Measurements from ENCODE around the gene QRFP.
A peak's percentile ranks its signal among the peaks of the same experiment; 100 is the strongest.

The QRFP gene

DNA sequence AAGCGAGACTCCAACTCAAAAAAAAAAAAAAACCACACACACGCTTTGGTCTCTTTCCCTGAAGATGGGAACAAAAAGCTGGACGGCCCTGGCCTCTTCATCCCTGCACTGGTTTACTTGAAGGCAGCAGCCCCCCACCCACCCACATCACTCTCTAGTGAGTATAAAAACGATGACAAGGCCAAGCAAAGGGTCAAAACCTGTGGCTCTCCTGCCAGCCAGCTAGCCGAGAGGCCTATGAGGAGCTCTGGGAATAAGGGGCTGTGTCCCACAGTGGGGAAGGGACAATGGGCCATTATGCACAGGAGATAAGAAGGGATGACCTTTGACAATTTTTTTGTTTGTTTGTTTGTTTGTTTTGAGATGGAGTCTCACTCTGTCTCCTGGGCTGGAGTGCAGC lies 13.1 kb downstream of the QRFP start:
- Histone ChIP-seq H2BK120ac (ENCODE audit: low read depth, low read length) (no peak overlapping the region), H3K36me3 (ENCODE audit: control insufficient read depth in 1 of 2, insufficient read depth in 2 of 2, low read depth in 1 of 2, low read length in 2 of 2) (peaks cover 86 to 99% of the 10 kb centered on the region in 2 experiments), H3K4ac (ENCODE audit: low read depth in 1 of 2, low read length in 2 of 2) (no peak overlapping the region), H3K27me3 (ENCODE audit: control insufficient read depth in 1 of 2, insufficient read depth in 1 of 2, low read length in 2 of 2) (no peaks in the 10 kb centered on the region), H3K23ac (ENCODE audit: low read length in 2 of 2) (no peak overlapping the region), H3K9me3 (ENCODE audit: control insufficient read depth, low read length) (no peaks in the 10 kb centered on the region), H4K8ac (ENCODE audit: low read length) (no peak overlapping the region), H2BK12ac (ENCODE audit: low read length in 2 of 2) (no peak overlapping the region), H3K4me3 (ENCODE audit: insufficient read depth in 1 of 2, low read depth in 1 of 2, low read length in 2 of 2) (no peak overlapping the region), H3K79me1 (replicated peaks; ENCODE audit: low read length, poor library complexity, severe bottlenecking) (peaks cover 49% of the 10 kb centered on the region), H3K14ac (ENCODE audit: low read length in 2 of 2) (no peak overlapping the region), H2BK5ac (ENCODE audit: low read depth, low read length, poor library complexity, severe bottlenecking) (no peak overlapping the region), H3K27ac (ENCODE audit: low read length, poor library complexity, severe bottlenecking) (no peak overlapping the region), H3K4me2 (ENCODE audit: low read length, poor library complexity, severe bottlenecking) (no peak overlapping the region), H3K4me1 (ENCODE audit: control insufficient read depth, insufficient read depth, low read depth, low read length) (no peaks in the 10 kb centered on the region), H2AFZ (ENCODE audit: low read depth, low read length) (no peak overlapping the region), H4K91ac (ENCODE audit: low read length) (no peak overlapping the region), H3K9ac (ENCODE audit: low read length) (no peak overlapping the region), H2BK15ac (ENCODE audit: low read depth, poor library complexity, severe bottlenecking) (no peak overlapping the region), H3K18ac (ENCODE audit: low read depth in 1 of 2, low read length in 2 of 2) (no peak overlapping the region), H2AK5ac (ENCODE audit: low read length, severe bottlenecking) (no peak overlapping the region)
- no peak for DNase-seq
- 95% methylated on average over 5 of the region's 5 CpGs for WGBS

GRCh38 chr9:130882696-130883225 lies 13.9 kb downstream of the QRFP start:
- H3K4me1 ChIP-seq (ENCODE audit: control insufficient read depth, insufficient read depth, low read depth, low read length): no peaks in the 10 kb centered on the region
- H3K23ac ChIP-seq (ENCODE audit: low read length in 2 of 2): no peak overlapping the region
- H2BK12ac ChIP-seq (ENCODE audit: low read length in 2 of 2): no peak overlapping the region
- no peak for DNase-seq
- H3K4me2 ChIP-seq (ENCODE audit: low read length, poor library complexity, severe bottlenecking): no peak overlapping the region
- no peak overlapping the region for H3K4ac ChIP-seq (ENCODE audit: low read depth in 1 of 2, low read length in 2 of 2)
- no peak overlapping the region for H2BK15ac ChIP-seq (ENCODE audit: low read depth, poor library complexity, severe bottlenecking)
- no peak overlapping the region for H3K14ac ChIP-seq (ENCODE audit: low read length in 2 of 2)
- H4K91ac ChIP-seq (ENCODE audit: low read length): no peak overlapping the region
- no peak overlapping the region for H3K4me3 ChIP-seq (ENCODE audit: insufficient read depth in 1 of 2, low read depth in 1 of 2, low read length in 2 of 2)
- 97% methylated on average over 15 of the region's 15 CpGs for WGBS
- no peak overlapping the region for H3K27ac ChIP-seq (ENCODE audit: low read length, poor library complexity, severe bottlenecking)
- no peaks in the 10 kb centered on the region for H3K27me3 ChIP-seq (ENCODE audit: control insufficient read depth in 1 of 2, insufficient read depth in 1 of 2, low read length in 2 of 2)
- no peak overlapping the region for H2AFZ ChIP-seq (ENCODE audit: low read depth, low read length)
- H3K9me3 ChIP-seq (ENCODE audit: control insufficient read depth, low read length): no peaks in the 10 kb centered on the region
- no peak overlapping the region for H4K8ac ChIP-seq (ENCODE audit: low read length)
- no peak overlapping the region for H2BK120ac ChIP-seq (ENCODE audit: low read depth, low read length)
- H3K18ac ChIP-seq (ENCODE audit: low read depth in 1 of 2, low read length in 2 of 2): no peak overlapping the region
- peaks cover 85 to 96% of the 10 kb centered on the region in 2 experiments for H3K36me3 ChIP-seq (ENCODE audit: control insufficient read depth in 1 of 2, insufficient read depth in 2 of 2, low read depth in 1 of 2, low read length in 2 of 2)
- H2AK5ac ChIP-seq (ENCODE audit: low read length, severe bottlenecking): no peak overlapping the region
- H3K79me1 ChIP-seq (replicated peaks; ENCODE audit: low read length, poor library complexity, severe bottlenecking): peaks cover 48% of the 10 kb centered on the region
- H2BK5ac ChIP-seq (ENCODE audit: low read depth, low read length, poor library complexity, severe bottlenecking): no peak overlapping the region
- no peak overlapping the region for H3K9ac ChIP-seq (ENCODE audit: low read length)

- Histone ChIP-seq H2BK5ac (ENCODE audit: low read depth, low read length, poor library complexity, severe bottlenecking) (no peak overlapping the region), H3K4ac (ENCODE audit: low read depth in 1 of 2, low read length in 2 of 2) (no peak overlapping the region), H3K36me3 (ENCODE audit: control insufficient read depth in 1 of 2, insufficient read depth in 2 of 2, low read depth in 1 of 2, low read length in 2 of 2) (peaks cover 79 to 94% of the 10 kb centered on the region in 2 experiments), H3K27me3 (ENCODE audit: control insufficient read depth in 1 of 2, insufficient read depth in 1 of 2, low read length in 2 of 2) (no peaks in the 10 kb centered on the region), H3K23ac (ENCODE audit: low read length in 2 of 2) (no peak overlapping the region), H3K18ac (ENCODE audit: low read depth in 1 of 2, low read length in 2 of 2) (no peak overlapping the region), H3K79me1 (replicated peaks; ENCODE audit: low read length, poor library complexity, severe bottlenecking) (peaks cover 41% of the 10 kb centered on the region), H3K4me2 (ENCODE audit: low read length, poor library complexity, severe bottlenecking) (no peak overlapping the region), H3K9ac (ENCODE audit: low read length) (no peak overlapping the region), H2BK15ac (ENCODE audit: low read depth, poor library complexity, severe bottlenecking) (no peak overlapping the region), H2BK120ac (ENCODE audit: low read depth, low read length) (no peak overlapping the region), H4K8ac (ENCODE audit: low read length) (no peak overlapping the region), H2AFZ (ENCODE audit: low read depth, low read length) (no peak overlapping the region), H3K4me3 (ENCODE audit: insufficient read depth in 1 of 2, low read depth in 1 of 2, low read length in 2 of 2) (no peak overlapping the region), H2AK5ac (ENCODE audit: low read length, severe bottlenecking) (no peak overlapping the region), H2BK12ac (ENCODE audit: low read length in 2 of 2) (no peak overlapping the region), H3K9me3 (ENCODE audit: control insufficient read depth, low read length) (no peaks in the 10 kb centered on the region), H3K27ac (ENCODE audit: low read length, poor library complexity, severe bottlenecking) (no peak overlapping the region), H4K91ac (ENCODE audit: low read length) (no peak overlapping the region), H3K14ac (ENCODE audit: low read length in 2 of 2) (no peak overlapping the region), H3K4me1 (ENCODE audit: control insufficient read depth, insufficient read depth, low read depth, low read length) (no peaks in the 10 kb centered on the region)
- 96% methylated on average over 5 of the region's 6 CpGs for WGBS
- DNase-seq: no peak
These were observed 15.1 kb downstream of the QRFP start for GRCh38 chr9:130881516-130881915.

- no peak overlapping the region for H3K14ac ChIP-seq (ENCODE audit: low read length in 2 of 2)
- no peak overlapping the region for H2AK5ac ChIP-seq (ENCODE audit: low read length, severe bottlenecking)
- H3K79me1 ChIP-seq (replicated peaks; ENCODE audit: low read length, poor library complexity, severe bottlenecking): peaks cover 39% of the 10 kb centered on the region
- peaks cover 76 to 92% of the 10 kb centered on the region in 2 experiments for H3K36me3 ChIP-seq (ENCODE audit: control insufficient read depth in 1 of 2, insufficient read depth in 2 of 2, low read depth in 1 of 2, low read length in 2 of 2)
- no peak overlapping the region for H2BK15ac ChIP-seq (ENCODE audit: low read depth, poor library complexity, severe bottlenecking)
- H3K23ac ChIP-seq (ENCODE audit: low read length in 2 of 2): no peak overlapping the region
- no peak overlapping the region for H3K4ac ChIP-seq (ENCODE audit: low read depth in 1 of 2, low read length in 2 of 2)
- no peak for DNase-seq
- no peak overlapping the region for H4K8ac ChIP-seq (ENCODE audit: low read length)
- H3K27me3 ChIP-seq (ENCODE audit: control insufficient read depth in 1 of 2, insufficient read depth in 1 of 2, low read length in 2 of 2): no peaks in the 10 kb centered on the region
- no peak overlapping the region for H3K4me2 ChIP-seq (ENCODE audit: low read length, poor library complexity, severe bottlenecking)
- no peaks in the 10 kb centered on the region for H3K9me3 ChIP-seq (ENCODE audit: control insufficient read depth, low read length)
- no peak overlapping the region for H3K18ac ChIP-seq (ENCODE audit: low read depth in 1 of 2, low read length in 2 of 2)
- H4K91ac ChIP-seq (ENCODE audit: low read length): no peak overlapping the region
- H3K27ac ChIP-seq (ENCODE audit: low read length, poor library complexity, severe bottlenecking): no peak overlapping the region
- H2BK12ac ChIP-seq (ENCODE audit: low read length in 2 of 2): peak overlapping the region in 1 of 2 experiments; percentile 15
- H2BK120ac ChIP-seq (ENCODE audit: low read depth, low read length): no peak overlapping the region
- no peak overlapping the region for H3K9ac ChIP-seq (ENCODE audit: low read length)
- H3K4me3 ChIP-seq (ENCODE audit: insufficient read depth in 1 of 2, low read depth in 1 of 2, low read length in 2 of 2): no peak overlapping the region
- no peak overlapping the region for H2BK5ac ChIP-seq (ENCODE audit: low read depth, low read length, poor library complexity, severe bottlenecking)
- H3K4me1 ChIP-seq (ENCODE audit: control insufficient read depth, insufficient read depth, low read depth, low read length): no peaks in the 10 kb centered on the region
- H2AFZ ChIP-seq (ENCODE audit: low read depth, low read length): no peak overlapping the region
- WGBS: over 99% methylated on average over 16 of the region's 16 CpGs
These were observed 15.9 kb downstream of the QRFP start for GRCh38 chr9:130880599-130881220.
